Measurements from ENCODE around the gene STON2. TPM values are rescaled to one million over a fixed set of nuclear protein-coding genes. Genes with fewer than 3 reads are reported as not detected.
"Not testable (repeated sequence)": the region's sequence is repeated elsewhere in the genome, so short reads cannot be mapped to it uniquely, and the experiment has no call there.

The STON2 gene
- total RNA-seq, 2 donors from 2014 or later, result 8.6 to 14.1 TPM

GRCh38 chr14:81243499-81243898 is 156.6 kb downstream of the STON2 start:
- no peak overlapping the region for H3K4me3 ChIP-seq
- no peaks in the 10 kb centered on the region for H3K27me3 ChIP-seq
- no peak overlapping the region for H3K27ac ChIP-seq
- no peaks in the 10 kb centered on the region for H3K36me3 ChIP-seq
- no peak for DNase-seq (ENCODE audit: low spot score)
- H3K4me1 ChIP-seq, result no peaks in the 10 kb centered on the region
- peaks cover 0 to 16% of the 10 kb centered on the region in 2 donors for H3K9me3 ChIP-seq
- TF ChIP-seq CTCF (IDR thresholded peaks at IDR 0.05), result no peak

- not testable (repeated sequence) for H3K9me3 ChIP-seq; DNase-seq (ENCODE audit: low spot score); H3K4me1 ChIP-seq; H3K27ac ChIP-seq; H3K27me3 ChIP-seq; H3K36me3 ChIP-seq; H3K4me3 ChIP-seq
Measured at GRCh38 chr14:81236849-81237248, 163.3 kb downstream of the STON2 start.

GRCh38 chr14:81236138-81236537 is 164.0 kb downstream of the STON2 start:
- DNase-seq (ENCODE audit: low spot score), result no peak
- no peaks in the 10 kb centered on the region for H3K4me1 ChIP-seq
- TF ChIP-seq CTCF (IDR thresholded peaks at IDR 0.05), result no peak
- H3K27ac ChIP-seq, result no peak overlapping the region
- no peaks in the 10 kb centered on the region for H3K36me3 ChIP-seq
- H3K27me3 ChIP-seq, result no peaks in the 10 kb centered on the region
- no peak overlapping the region for H3K4me3 ChIP-seq
- no peaks in the 10 kb centered on the region for H3K9me3 ChIP-seq

- H3K27ac ChIP-seq, result no peak overlapping the region
- H3K36me3 ChIP-seq, result no peaks in the 10 kb centered on the region
- no peak overlapping the region for H3K4me3 ChIP-seq
- no peaks in the 10 kb centered on the region for H3K27me3 ChIP-seq
- TF ChIP-seq CTCF (IDR thresholded peaks at IDR 0.05), result no peak
- H3K9me3 ChIP-seq, result no peaks in the 10 kb centered on the region
- H3K4me1 ChIP-seq, result no peaks in the 10 kb centered on the region
- DNase-seq (ENCODE audit: low spot score), result no peak
Measured at GRCh38 chr14:81235096-81235495, 165.0 kb downstream of the STON2 start.

- H3K27ac ChIP-seq, result no peak overlapping the region
- no peaks in the 10 kb centered on the region for H3K4me1 ChIP-seq
- no peaks in the 10 kb centered on the region for H3K9me3 ChIP-seq
- TF ChIP-seq CTCF (IDR thresholded peaks at IDR 0.05), result no peak
- H3K4me3 ChIP-seq, result no peak overlapping the region
- DNase-seq (ENCODE audit: low spot score), result no peak
- H3K36me3 ChIP-seq, result no peaks in the 10 kb centered on the region
- no peaks in the 10 kb centered on the region for H3K27me3 ChIP-seq
Measured at GRCh38 chr14:81234278-81234677, 165.8 kb downstream of the STON2 start.

- Histone ChIP-seq H3K27me3 (no peaks in the 10 kb centered on the region), H3K4me1 (no peaks in the 10 kb centered on the region), H3K36me3 (no peaks in the 10 kb centered on the region), H3K4me3 (no peak overlapping the region), H3K27ac (no peak overlapping the region), H3K9me3 (no peaks in the 10 kb centered on the region)
- TF ChIP-seq CTCF (IDR thresholded peaks at IDR 0.05), result no peak
- no peak for DNase-seq (ENCODE audit: low spot score)
Measured at GRCh38 chr14:81233615-81234014, 166.5 kb downstream of the STON2 start.
